ENCODE results near the gene RFX4.

DNA sequence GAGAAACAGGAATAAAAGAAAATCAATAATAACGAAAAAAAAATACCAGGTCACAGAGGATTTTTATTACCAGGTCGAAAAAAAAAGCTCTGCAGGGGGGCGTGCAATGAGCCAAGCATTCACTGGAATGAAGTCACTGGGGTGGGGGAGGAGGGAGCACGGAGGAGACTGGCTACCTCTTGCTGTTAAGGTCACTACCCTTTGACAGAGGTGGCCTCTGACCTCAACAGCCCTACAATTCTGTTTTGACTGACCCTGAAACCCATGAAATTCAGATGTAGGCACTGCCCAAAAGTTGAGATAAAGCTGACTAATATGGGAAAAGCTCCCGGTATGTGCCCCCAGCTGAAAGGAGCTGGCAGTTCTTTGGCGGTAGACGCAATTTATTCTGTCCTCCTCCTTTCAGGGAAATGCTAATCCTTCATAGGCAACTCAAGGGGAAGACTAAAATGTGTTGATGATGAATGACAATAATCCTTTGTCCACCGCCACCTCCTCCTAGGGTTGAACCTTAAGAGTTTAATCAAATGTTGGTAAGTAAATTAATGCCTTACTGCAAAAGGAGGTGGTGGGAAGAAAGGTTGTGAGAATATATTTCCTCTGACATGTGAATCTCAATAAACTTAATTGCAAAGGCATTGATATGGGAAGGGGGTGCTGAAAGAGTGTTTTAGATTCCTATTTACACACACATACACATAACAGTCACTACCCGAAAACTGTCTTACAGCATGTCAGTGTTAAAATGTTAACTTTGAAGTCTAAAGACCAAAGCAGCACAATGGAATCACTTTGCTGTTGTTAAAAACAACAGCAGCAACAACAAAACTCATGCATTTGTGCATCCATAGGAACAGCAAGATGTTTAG, 185.4 kb downstream of the RFX4 start:
- no peak for TF ChIP-seq CTCF (IDR thresholded peaks at IDR 0.05)
- no peak for TF ChIP-seq POLR2A (IDR thresholded peaks at IDR 0.05)

Data from testis (tissue), 2 donors.